COLO668 (cell line): Measurements from ENCODE around the gene OSBPL5.

Source experiments
- DNase-seq: peaks from one replicate; lab custom pipeline; 2025; ENCODE audit not compliant: unreplicated experiment; lab: John Stamatoyannopoulos, UW

Gene OSBPL5

GRCh38 chr11:3135481-3136440 is 29.3 kb downstream of the OSBPL5 start:
- no peak for DNase-seq

- DNase-seq = no peak
Measured at GRCh38 chr11:3134651-3135480, 30.2 kb downstream of the OSBPL5 start.

GRCh38 chr11:3134218-3134621 is 30.9 kb downstream of the OSBPL5 start:
- no peak for DNase-seq

- no peak for DNase-seq
Measured at GRCh38 chr11:3133261-3134217, 31.6 kb downstream of the OSBPL5 start.

- DNase-seq = no peak
Measured at GRCh38 chr11:3132831-3133260, 32.3 kb downstream of the OSBPL5 start.

- no peak for DNase-seq
Measured at GRCh38 chr11:3132271-3132781, 32.8 kb downstream of the OSBPL5 start.

- DNase-seq = no peak
Measured at GRCh38 chr11:3131330-3131941, 33.7 kb downstream of the OSBPL5 start.

- DNase-seq = peak; percentile 44
Measured at GRCh38 chr11:3130269-3131071, 34.6 kb downstream of the OSBPL5 start.

GRCh38 chr11:3129591-3130268 is 35.4 kb downstream of the OSBPL5 start:
- DNase-seq = no peak

GRCh38 chr11:3129181-3129590 is 35.9 kb downstream of the OSBPL5 start:
- DNase-seq = no peak

- DNase-seq = no peak
Measured at GRCh38 chr11:3128356-3129180, 36.5 kb downstream of the OSBPL5 start.

GRCh38 chr11:3127706-3128355 is 37.3 kb downstream of the OSBPL5 start:
- no peak for DNase-seq

GRCh38 chr11:3126901-3127691 is 38.0 kb downstream of the OSBPL5 start:
- no peak for DNase-seq

- peak; percentile 41 for DNase-seq
Measured at GRCh38 chr11:3126207-3126865, 38.8 kb downstream of the OSBPL5 start.

- no peak for DNase-seq
Measured at GRCh38 chr11:3124821-3125220, 40.3 kb downstream of the OSBPL5 start.
